Panc1 (cell line): ENCODE data around the gene XPA. TPM values are rescaled to one million over a fixed set of nuclear protein-coding genes. Genes with fewer than 3 reads are reported as not detected.
"Not testable (repeated sequence)": the region's sequence is repeated elsewhere in the genome, so short reads cannot be mapped to it uniquely, and the experiment has no call there.

Experiments
- ATAC-seq: fragments of 200-7000 bp; cut with Tn5 transposase; 2 replicates; pipeline ENCODE4 v1.9.1; 2020; ENCODE audit warnings: mild to moderate bottlenecking, moderate library complexity
- BruUV-seq: library from RNA; stranded (reverse); fragments of 400-500 nt; replicated peaks from 2 replicates; lab custom pipeline; 2021; lab: Mats Ljungman, UMichigan
- CTCF ChIA-PET: fragments of 300-600 bp; sonication (Branson Sonifier 250); formaldehyde crosslinking; loops from one replicate; lab custom pipeline; 2022; ENCODE audit warnings: antibody characterized with exemption; lab: Charles Lee
- POLR2A ChIA-PET: fragments of 300-600 bp; sonication (Branson Sonifier 250); formaldehyde crosslinking; loops from one replicate; lab custom pipeline; 2022; ENCODE audit warnings: antibody characterized with exemption; lab: Charles Lee
- DNase-seq: peaks from one replicate; pipeline ENCODE4 v3.0.0-alpha.2; 2010; ENCODE audit warnings: low read depth, low spot score
- H3K27ac ChIP-seq: 2 replicates; pipeline ENCODE4 v1.5.1; 2011; ENCODE audit warnings: mild to moderate bottlenecking, low read length, inconsistent platforms
- H3K27me3 ChIP-seq: fragments of 200-500 bp; sonication (Bioruptor generic); 2 replicates; pipeline ENCODE4 v1.6.0; 2014; ENCODE audit warnings: low read length, inconsistent platforms; ENCODE audit not compliant: control insufficient read depth, insufficient read depth
- H3K36me3 ChIP-seq: fragments of 200-500 bp; sonication (Bioruptor generic); 2 replicates; pipeline ENCODE4 v1.5.1; 2014; ENCODE audit warnings: inconsistent platforms, mild to moderate bottlenecking, low read length, moderate library complexity; ENCODE audit not compliant: control insufficient read depth, insufficient read depth
- H3K4me1 ChIP-seq: 2 replicates; pipeline ENCODE4 v1.5.1; 2011; ENCODE audit warnings: inconsistent platforms, mild to moderate bottlenecking, low read length, moderate library complexity; ENCODE audit not compliant: control insufficient read depth, insufficient read depth
- H3K4me3 ChIP-seq, 2 experiments: 2 replicates each; pipeline ENCODE4 v1.5.1; 2011 to 2012; ENCODE audit warnings: low read depth in 2 of 2, low read length in 2 of 2, mild to moderate bottlenecking in 2 of 2, inconsistent platforms in 1 of 2, moderate library complexity in 1 of 2
- H3K9me3 ChIP-seq: fragments of 200-500 bp; sonication (Bioruptor generic); 2 replicates; pipeline ENCODE4 v1.5.1; 2014; ENCODE audit warnings: low read depth, mild to moderate bottlenecking, inconsistent platforms, low read length, moderate library complexity; ENCODE audit not compliant: control insufficient read depth, insufficient read depth
- POLR2AphosphoS5 ChIP-seq: IDR thresholded peaks from 2 replicates; pipeline ENCODE4 v1.6.1; 2012; ENCODE audit warnings: mild to moderate bottlenecking, low read depth, low read length, moderate library complexity
- REST ChIP-seq, 2 experiments: IDR thresholded peaks; 2 replicates each; pipeline ENCODE4 v1.6.1; 2011 to 2012; ENCODE audit warnings: low read depth in 2 of 2, control low read depth in 1 of 2, low read length in 1 of 2, mild to moderate bottlenecking in 1 of 2, moderate library complexity in 1 of 2; ENCODE audit not compliant: insufficient read depth in 1 of 2
- SIN3A ChIP-seq: IDR thresholded peaks from 2 replicates; pipeline ENCODE4 v1.6.1; 2012; ENCODE audit warnings: low read depth, mild to moderate bottlenecking, low read length, moderate library complexity, borderline replicate concordance; ENCODE audit not compliant: insufficient read depth
- TCF7L2 ChIP-seq: IDR thresholded peaks from 2 replicates; pipeline ENCODE4 v1.6.1; 2011; ENCODE audit warnings: mild to moderate bottlenecking, low read depth, low read length, inconsistent platforms
- in situ Hi-C: cut with HindIII; loops from 2 replicates; pipeline ENCODE4 v1.10.0; 2016; ENCODE audit warnings: low sequenced_read_pairs, low pct_unique_long_range_greater_than_20kb
- intact Hi-C: fragments of 100-400 bp; cut with micrococcal nuclease; formaldehyde crosslinking; loops from one replicate; pipeline ENCODE4 v1.10.0; 2022; ENCODE audit not compliant: unreplicated experiment
- total RNA-seq: library from RNA; stranded (reverse); gene quantifications from one replicate; pipeline ENCODE4 v1.2.1, GENCODE V29; 2021; ENCODE audit not compliant: unreplicated experiment
- TF ChIP-seq, protein P1 (sequence below): fragments of 450-650 bp; IDR thresholded peaks from 2 replicates; pipeline ENCODE4 v1.5.1; 2017; ENCODE audit warnings: mild to moderate bottlenecking

XPA gene
- total RNA-seq, 1 experiment from 2014 or later: 7.1 TPM

DNA sequence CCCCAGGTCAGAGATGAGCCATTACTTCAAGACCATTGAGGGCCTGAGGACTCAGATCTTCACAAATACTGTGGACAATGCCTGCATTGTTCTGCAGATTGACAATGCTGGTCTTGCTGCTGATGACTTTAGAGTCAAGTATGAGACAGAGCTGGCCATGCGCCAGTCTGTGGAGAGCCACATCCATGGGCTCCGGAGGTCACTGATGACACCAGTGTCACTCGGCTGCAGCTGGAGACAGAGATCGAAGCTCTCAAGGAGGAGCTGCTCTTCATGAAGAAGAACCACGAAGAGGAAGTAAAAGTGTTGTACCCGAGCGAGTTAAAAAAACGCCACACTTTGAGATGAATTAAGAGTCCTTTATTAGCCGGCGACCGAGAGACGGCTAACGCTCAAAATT lies 2.1 kb upstream of the XPA start:
- H3K36me3 ChIP-seq, POLR2A ChIA-PET, BruUV-seq, ATAC-seq, H3K9me3 ChIP-seq, H3K27ac ChIP-seq, H3K27me3 ChIP-seq, H3K4me3 ChIP-seq, intact Hi-C loops, in situ Hi-C loops, DNase-seq, CTCF ChIA-PET: not testable (repeated sequence)
- peaks cover 10% of the 10 kb centered on the region; the same call in 1 of the 2 replicates for H3K4me1 ChIP-seq

DNA sequence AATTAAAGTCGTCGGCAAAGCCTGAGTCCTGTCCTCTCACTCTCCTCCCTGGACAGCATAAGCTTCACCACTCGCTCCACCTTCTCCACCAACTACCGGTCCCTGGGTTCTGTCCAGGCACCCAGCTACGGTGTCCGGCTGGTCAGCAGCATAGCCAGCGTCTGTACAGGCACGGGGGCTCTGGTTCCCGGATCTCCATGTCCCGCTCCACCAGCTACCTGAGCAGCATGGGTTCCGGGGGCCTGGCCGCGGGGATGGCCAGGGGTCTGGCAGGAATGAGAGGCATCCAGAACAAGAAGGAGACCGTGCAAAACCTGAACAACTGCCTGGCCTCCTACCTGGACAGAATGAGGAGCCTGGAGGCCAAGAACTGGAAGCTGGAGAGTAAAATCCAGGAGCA lies 1.7 kb upstream of the XPA start:
- H3K4me3 ChIP-seq: no peak overlapping the region
- ATAC-seq (no peak), DNase-seq (no peak)
- H3K27ac ChIP-seq: no peak overlapping the region
- no peak for TF ChIP-seq REST (IDR thresholded peaks at IDR 0.05; ENCODE audit: insufficient read depth in 1 of 2, low read depth in 2 of 2, low read length in 1 of 2)
- no peak for TF ChIP-seq POLR2AphosphoS5
- no peak for TF ChIP-seq TCF7L2
- TF ChIP-seq SIN3A: no peak
- TF ChIP-seq, protein P1, sequence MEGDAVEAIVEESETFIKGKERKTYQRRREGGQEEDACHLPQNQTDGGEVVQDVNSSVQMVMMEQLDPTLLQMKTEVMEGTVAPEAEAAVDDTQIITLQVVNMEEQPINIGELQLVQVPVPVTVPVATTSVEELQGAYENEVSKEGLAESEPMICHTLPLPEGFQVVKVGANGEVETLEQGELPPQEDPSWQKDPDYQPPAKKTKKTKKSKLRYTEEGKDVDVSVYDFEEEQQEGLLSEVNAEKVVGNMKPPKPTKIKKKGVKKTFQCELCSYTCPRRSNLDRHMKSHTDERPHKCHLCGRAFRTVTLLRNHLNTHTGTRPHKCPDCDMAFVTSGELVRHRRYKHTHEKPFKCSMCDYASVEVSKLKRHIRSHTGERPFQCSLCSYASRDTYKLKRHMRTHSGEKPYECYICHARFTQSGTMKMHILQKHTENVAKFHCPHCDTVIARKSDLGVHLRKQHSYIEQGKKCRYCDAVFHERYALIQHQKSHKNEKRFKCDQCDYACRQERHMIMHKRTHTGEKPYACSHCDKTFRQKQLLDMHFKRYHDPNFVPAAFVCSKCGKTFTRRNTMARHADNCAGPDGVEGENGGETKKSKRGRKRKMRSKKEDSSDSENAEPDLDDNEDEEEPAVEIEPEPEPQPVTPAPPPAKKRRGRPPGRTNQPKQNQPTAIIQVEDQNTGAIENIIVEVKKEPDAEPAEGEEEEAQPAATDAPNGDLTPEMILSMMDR: no peak
- BruUV-seq: no TSS peak
- intact Hi-C loops: no loop called here
- ChIA-PET CTCF (no interaction called here), POLR2A (no interaction called here)
- H3K9me3 ChIP-seq: no peaks in the 10 kb centered on the region
- no peaks in the 10 kb centered on the region for H3K27me3 ChIP-seq
- in situ Hi-C loops: no loop called here
- H3K4me1 ChIP-seq: peaks cover 14% of the 10 kb centered on the region; the same call in 1 of the 2 replicates
- H3K36me3 ChIP-seq: peaks cover 5% of the 10 kb centered on the region; the same call in 1 of the 2 replicates

DNA sequence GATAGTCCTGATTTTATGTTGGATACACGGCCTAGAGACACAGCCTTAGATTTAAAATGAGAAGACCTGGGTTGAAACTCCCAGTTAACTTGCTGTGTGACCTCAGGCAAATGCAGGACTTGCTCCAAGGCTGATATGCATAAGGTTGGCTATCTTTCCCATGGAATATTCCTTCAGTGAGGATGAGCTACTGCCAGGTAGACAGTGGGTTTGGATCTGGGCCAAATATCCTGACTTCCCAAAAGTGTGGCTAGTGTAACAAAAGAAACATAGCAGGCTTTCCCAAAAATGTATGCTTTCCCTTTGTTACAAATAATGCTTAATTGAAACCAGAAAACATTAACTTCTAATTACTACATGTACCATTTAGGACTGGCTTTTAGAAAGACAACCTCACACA lies 697 bp upstream of the XPA start:
- DNase-seq (no peak), ATAC-seq (no peak; the same call in 1 of the 2 replicates)
- intact Hi-C loops (no loop called here), in situ Hi-C loops (no loop called here)
- CTCF ChIA-PET: no interaction called here
- Histone ChIP-seq H3K4me1 (peaks cover 14% of the 10 kb centered on the region; the same call in 1 of the 2 replicates), H3K27me3 (no peaks in the 10 kb centered on the region), H3K36me3 (peaks cover 5% of the 10 kb centered on the region; the same call in 1 of the 2 replicates), H3K4me3 (peak overlapping the region; percentile 78 to 80; a peak in 3 of 4 replicates), H3K9me3 (no peaks in the 10 kb centered on the region), H3K27ac (peak overlapping the region; percentile 87)
- TF ChIP-seq SIN3A: no peak
- no peak for TF ChIP-seq POLR2AphosphoS5
- TF ChIP-seq TCF7L2: no peak
- TF ChIP-seq REST (IDR thresholded peaks at IDR 0.05; ENCODE audit: insufficient read depth in 1 of 2, low read depth in 2 of 2, low read length in 1 of 2): no peak
- TF ChIP-seq, protein P1: no peak
- no TSS peak for BruUV-seq
- POLR2A ChIA-PET: no interaction called here
